ENCODE data around the gene TSPAN6. TPM values are rescaled to one million over a fixed set of nuclear protein-coding genes. Genes with fewer than 3 reads are reported as not detected.

Gene TSPAN6
- total and polyA plus RNA-seq, 2 of the 13 experiments (the other 11 are each of a cell fraction or from before 2014, with no cell fraction given) = 78.9 to 133 TPM

DNA sequence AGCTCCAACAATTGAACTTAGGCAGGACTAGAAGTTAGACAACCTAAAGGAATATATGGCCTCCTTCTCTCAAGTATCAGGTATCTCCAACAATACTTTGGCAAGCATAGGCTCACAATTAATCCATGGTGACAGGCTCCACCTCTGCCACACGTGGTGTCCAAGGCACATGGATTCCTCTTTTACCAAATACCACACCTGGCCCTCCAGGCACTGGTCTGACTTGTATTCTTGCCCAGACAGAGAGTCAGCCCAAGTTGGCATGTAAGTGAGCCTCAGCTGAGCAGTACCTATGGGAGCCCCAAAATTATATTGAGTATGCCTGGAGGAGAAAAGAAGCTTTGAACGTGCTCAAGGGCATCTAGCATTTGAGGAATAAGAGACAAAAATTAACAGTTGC is 27.0 kb upstream of the TSPAN6 start:
- H3K4me1 ChIP-seq (ENCODE audit: insufficient read depth, low read length) = peaks cover 22% of the 10 kb centered on the region

DNA sequence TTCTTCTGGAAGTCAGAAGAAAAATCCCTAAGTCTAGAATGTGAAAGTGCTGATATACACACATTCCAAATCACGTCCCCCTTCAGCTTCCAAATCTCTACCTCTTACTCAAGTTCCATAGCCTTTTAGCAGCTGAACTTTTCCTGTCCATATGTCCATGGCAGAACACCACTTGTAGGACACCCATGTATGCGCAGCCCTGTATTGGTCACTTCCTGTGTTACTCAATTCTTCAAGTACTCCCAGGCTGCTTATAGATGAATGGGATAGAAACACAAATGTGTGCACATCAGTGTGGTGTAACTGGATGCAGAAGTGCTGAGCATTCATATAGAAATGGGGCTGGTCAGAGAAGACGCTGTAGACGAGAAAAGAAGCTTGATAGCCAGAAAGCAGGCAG is 26.2 kb upstream of the TSPAN6 start:
- intact Hi-C loops (cut with micrococcal nuclease; ENCODE audit: unreplicated experiment) = no loop called here
- no peak for DNase-seq (ENCODE audit: low spot score)
- H2AFZ ChIP-seq (ENCODE audit: low read length) = no peak overlapping the region
- POLR2A ChIA-PET = no interaction called here
- 96% methylated on average over 4 of the region's 4 CpGs for WGBS (ENCODE audit: low lambda C conversion rate)
- no peak overlapping the region for H3K4me2 ChIP-seq (ENCODE audit: low read depth, low read length)
- no peaks in the 10 kb centered on the region for H3K36me3 ChIP-seq (replicated peaks in 1 of 2; ENCODE audit: control insufficient read depth in 1 of 2, insufficient read depth in 2 of 2, low read length in 2 of 2)
- no peaks in the 10 kb centered on the region for H3K79me2 ChIP-seq (ENCODE audit: insufficient read depth, low read length)
- TF ChIP-seq ZNF12 (CRISPR knock-in tag; IDR thresholded peaks at IDR 0.05) (0 out of 2 replicates have a peak, but pooled peaks have one; percentile 26), RBM22 (optimal IDR thresholded peaks at IDR 0.05; ENCODE audit: low read length) (no peak), RBFOX2 (IDR thresholded peaks at IDR 0.05; ENCODE audit: low read depth, low read length) (no peak)
- no peaks in the 10 kb centered on the region for H3K27me3 ChIP-seq (ENCODE audit: control insufficient read depth in 1 of 2, insufficient read depth in 2 of 2, low read length in 2 of 2)
- H4K20me1 ChIP-seq (ENCODE audit: insufficient read depth, low read length) = no peaks in the 10 kb centered on the region
- H3K9ac ChIP-seq (ENCODE audit: insufficient read depth, low read depth, low read length) = no peak overlapping the region
- H3K27ac ChIP-seq (ENCODE audit: extremely low read length, insufficient read depth, low read length) = no peak overlapping the region
- no peak for FAIRE-seq
- in situ Hi-C loops (cut with HindIII; ENCODE audit: extremely low pct_ligation_motif_present, low pct_unique_long_range_greater_than_20kb) = no loop called here
- peaks cover 24% of the 10 kb centered on the region for H3K4me1 ChIP-seq (ENCODE audit: insufficient read depth, low read length)
- H3K9me3 ChIP-seq (ENCODE audit: low read length) = no peaks in the 10 kb centered on the region
- no TSS peak for BruUV-seq (replicated peaks)
- no peak overlapping the region for H3K4me3 ChIP-seq (replicated peaks in 1 of 3; ENCODE audit: insufficient read depth in 1 of 3, low read depth in 2 of 3, low read length in 3 of 3)
- no peak for ATAC-seq
- CTCF ChIA-PET (ENCODE audit: low intra/inter-chr PET ratio, low total read pairs) = no interaction called here

More for the DNA sequence above, 27.0 kb upstream of the TSPAN6 start:
- in situ Hi-C loops (cut with HindIII; ENCODE audit: extremely low pct_ligation_motif_present, low pct_unique_long_range_greater_than_20kb) = no loop called here
- Histone ChIP-seq H2AFZ (ENCODE audit: low read length) (no peak overlapping the region), H3K9me3 (ENCODE audit: low read length) (no peaks in the 10 kb centered on the region), H3K9ac (ENCODE audit: insufficient read depth, low read depth, low read length) (no peak overlapping the region), H3K4me2 (ENCODE audit: low read depth, low read length) (no peak overlapping the region), H3K36me3 (replicated peaks in 1 of 2; ENCODE audit: control insufficient read depth in 1 of 2, insufficient read depth in 2 of 2, low read length in 2 of 2) (no peaks in the 10 kb centered on the region), H3K27me3 (ENCODE audit: control insufficient read depth in 1 of 2, insufficient read depth in 2 of 2, low read length in 2 of 2) (no peaks in the 10 kb centered on the region), H3K4me3 (replicated peaks in 1 of 3; ENCODE audit: insufficient read depth in 1 of 3, low read depth in 2 of 3, low read length in 3 of 3) (no peak overlapping the region), H4K20me1 (ENCODE audit: insufficient read depth, low read length) (no peaks in the 10 kb centered on the region), H3K27ac (ENCODE audit: extremely low read length, insufficient read depth, low read length) (no peak overlapping the region), H3K79me2 (ENCODE audit: insufficient read depth, low read length) (no peaks in the 10 kb centered on the region)
- no TSS peak for BruUV-seq (replicated peaks)
- DNase-seq (ENCODE audit: low spot score) = no peak
- POLR2A ChIA-PET = no interaction called here
- ATAC-seq = no peak
- TF ChIP-seq ZIK1 (CRISPR knock-in tag; IDR thresholded peaks at IDR 0.05; ENCODE audit: borderline replicate concordance, low read depth) (no peak), NKX3-1 (CRISPR knock-in tag; IDR thresholded peaks at IDR 0.05) (no peak), ZSCAN9 (CRISPR knock-in tag; IDR thresholded peaks at IDR 0.05; ENCODE audit: borderline replicate concordance) (no peak)
- WGBS (ENCODE audit: low lambda C conversion rate) = 92% methylated on average over 2 of the region's 2 CpGs
- intact Hi-C loops (cut with micrococcal nuclease; ENCODE audit: unreplicated experiment) = no loop called here
- CTCF ChIA-PET (ENCODE audit: low intra/inter-chr PET ratio, low total read pairs) = no interaction called here
- no peak for FAIRE-seq

All from HepG2 (cell line).